ENCODE data around the gene SLC39A6.
"Not testable (repeated sequence)": the region's sequence is repeated elsewhere in the genome, so short reads cannot be mapped to it uniquely, and the experiment has no call there.

SLC39A6 gene

GRCh38 chr18:36075862-36076587, 53.1 kb downstream of the SLC39A6 start:
- DNase-seq (ENCODE audit: extremely low read depth, low read depth), result peak; percentile 37
- TF ChIP-seq, protein P1, sequence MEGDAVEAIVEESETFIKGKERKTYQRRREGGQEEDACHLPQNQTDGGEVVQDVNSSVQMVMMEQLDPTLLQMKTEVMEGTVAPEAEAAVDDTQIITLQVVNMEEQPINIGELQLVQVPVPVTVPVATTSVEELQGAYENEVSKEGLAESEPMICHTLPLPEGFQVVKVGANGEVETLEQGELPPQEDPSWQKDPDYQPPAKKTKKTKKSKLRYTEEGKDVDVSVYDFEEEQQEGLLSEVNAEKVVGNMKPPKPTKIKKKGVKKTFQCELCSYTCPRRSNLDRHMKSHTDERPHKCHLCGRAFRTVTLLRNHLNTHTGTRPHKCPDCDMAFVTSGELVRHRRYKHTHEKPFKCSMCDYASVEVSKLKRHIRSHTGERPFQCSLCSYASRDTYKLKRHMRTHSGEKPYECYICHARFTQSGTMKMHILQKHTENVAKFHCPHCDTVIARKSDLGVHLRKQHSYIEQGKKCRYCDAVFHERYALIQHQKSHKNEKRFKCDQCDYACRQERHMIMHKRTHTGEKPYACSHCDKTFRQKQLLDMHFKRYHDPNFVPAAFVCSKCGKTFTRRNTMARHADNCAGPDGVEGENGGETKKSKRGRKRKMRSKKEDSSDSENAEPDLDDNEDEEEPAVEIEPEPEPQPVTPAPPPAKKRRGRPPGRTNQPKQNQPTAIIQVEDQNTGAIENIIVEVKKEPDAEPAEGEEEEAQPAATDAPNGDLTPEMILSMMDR (IDR thresholded peaks at IDR 0.05; ENCODE audit: low read depth, low read length, missing control alignments), result no peak
- no peak overlapping the region for H3K4me3 ChIP-seq (replicated peaks; ENCODE audit: low read depth, low read length)

DNA sequence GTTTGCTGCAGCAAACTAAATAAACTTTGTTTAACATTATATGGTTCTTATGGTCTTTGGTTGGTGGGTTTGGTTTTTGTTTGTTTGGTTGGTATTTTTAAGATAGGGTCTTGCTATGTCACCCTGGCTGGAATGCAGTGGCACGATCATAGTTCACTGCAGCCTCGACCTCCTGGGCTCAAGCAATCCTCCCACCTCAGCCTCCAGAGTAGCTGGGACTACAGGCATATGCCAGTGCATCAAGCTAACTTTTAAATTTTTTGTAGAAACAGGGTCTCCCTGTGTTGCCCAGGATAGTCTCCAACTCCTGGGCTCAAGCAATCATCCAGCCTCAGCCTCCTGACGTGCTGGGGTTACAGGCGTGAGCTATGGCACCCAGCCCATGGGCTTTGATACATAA, 54.7 kb downstream of the SLC39A6 start:
- no peak for DNase-seq (ENCODE audit: extremely low read depth, low read depth)
- TF ChIP-seq, protein P1 (IDR thresholded peaks at IDR 0.05; ENCODE audit: low read depth, low read length, missing control alignments), result no peak
- no peak overlapping the region for H3K4me3 ChIP-seq (replicated peaks; ENCODE audit: low read depth, low read length)

DNA sequence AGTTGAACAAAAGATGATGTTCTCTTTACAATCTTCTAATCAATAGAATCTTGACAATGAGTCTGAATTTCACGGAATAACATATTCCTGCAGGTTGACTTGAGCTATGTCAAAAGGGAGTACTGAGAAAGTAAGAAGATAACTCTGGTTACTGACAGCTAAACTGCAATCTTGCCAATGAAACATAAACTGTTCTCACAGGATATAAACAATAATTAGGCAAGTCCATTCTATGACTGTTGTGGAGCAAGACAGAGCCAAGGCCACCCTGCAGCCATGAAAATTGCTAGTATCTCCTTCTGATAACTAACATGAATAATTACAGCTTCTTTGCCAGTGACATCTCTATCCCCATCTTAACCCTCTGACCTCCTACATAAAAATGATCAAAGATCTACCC, 55.5 kb downstream of the SLC39A6 start:
- TF ChIP-seq, protein P1 (IDR thresholded peaks at IDR 0.05; ENCODE audit: low read depth, low read length, missing control alignments), result no peak
- H3K4me3 ChIP-seq (replicated peaks; ENCODE audit: low read depth, low read length), result no peak overlapping the region
- DNase-seq (ENCODE audit: extremely low read depth, low read depth), result no peak

DNA sequence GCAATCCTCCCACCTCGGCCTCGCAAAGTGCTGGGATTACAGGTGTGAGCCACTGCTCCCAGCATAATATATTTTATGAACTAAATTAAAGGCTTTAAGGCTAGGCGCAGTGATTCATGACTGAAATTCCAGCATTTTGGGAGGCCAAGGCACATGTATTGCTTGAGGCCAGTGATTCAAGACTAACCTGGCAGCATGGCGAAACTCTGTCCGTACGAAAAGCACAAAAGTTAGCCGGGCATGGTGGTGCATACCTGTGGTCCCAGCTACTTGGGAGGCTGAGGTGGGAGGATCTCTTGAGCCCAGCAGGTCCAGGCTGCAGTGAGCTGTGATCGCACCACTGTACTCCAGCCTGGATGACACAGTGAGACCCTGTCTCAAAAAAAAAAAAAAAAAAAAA, 56.7 kb downstream of the SLC39A6 start:
- H3K4me3 ChIP-seq (replicated peaks; ENCODE audit: low read depth, low read length); DNase-seq (ENCODE audit: extremely low read depth, low read depth): not testable (repeated sequence)

GRCh38 chr18:36067055-36067957, 61.8 kb downstream of the SLC39A6 start, which contains the start of gene RPRD1A:
Gene RPRD1A (minus strand): TSS chr18:36067559. CDS start chr18:36067404, 155 bp downstream.
- peak; percentile 69 for DNase-seq (ENCODE audit: extremely low read depth, low read depth)
- TF ChIP-seq, protein P1 (IDR thresholded peaks at IDR 0.05; ENCODE audit: low read depth, low read length, missing control alignments), result no peak
- H3K4me3 ChIP-seq (replicated peaks; ENCODE audit: low read depth, low read length), result peak within 1 kb of the TSS; percentile 88

DNA sequence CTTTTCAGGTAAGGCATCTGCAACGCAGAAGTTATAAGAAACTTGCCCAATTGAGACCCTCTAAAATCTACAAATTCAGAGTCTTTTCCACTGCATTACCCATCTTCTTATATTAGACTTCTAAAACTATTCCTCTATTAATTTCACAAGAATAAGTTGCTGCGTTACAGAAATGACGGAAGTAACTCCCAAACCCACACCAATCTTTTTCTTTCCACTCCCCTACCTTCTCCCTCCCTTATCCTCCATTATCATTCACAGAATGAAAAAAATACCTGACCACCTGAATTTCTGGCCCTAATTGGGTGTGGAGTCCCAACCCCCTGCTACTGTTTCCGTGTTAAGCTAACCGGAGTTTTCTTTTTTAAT, 62.5 kb downstream of the SLC39A6 start:
- TF ChIP-seq, protein P1 (IDR thresholded peaks at IDR 0.05; ENCODE audit: low read depth, low read length, missing control alignments), result no peak
- DNase-seq (ENCODE audit: extremely low read depth, low read depth), result no peak
- H3K4me3 ChIP-seq (replicated peaks; ENCODE audit: low read depth, low read length), result peak overlapping the region; percentile 88

DNA sequence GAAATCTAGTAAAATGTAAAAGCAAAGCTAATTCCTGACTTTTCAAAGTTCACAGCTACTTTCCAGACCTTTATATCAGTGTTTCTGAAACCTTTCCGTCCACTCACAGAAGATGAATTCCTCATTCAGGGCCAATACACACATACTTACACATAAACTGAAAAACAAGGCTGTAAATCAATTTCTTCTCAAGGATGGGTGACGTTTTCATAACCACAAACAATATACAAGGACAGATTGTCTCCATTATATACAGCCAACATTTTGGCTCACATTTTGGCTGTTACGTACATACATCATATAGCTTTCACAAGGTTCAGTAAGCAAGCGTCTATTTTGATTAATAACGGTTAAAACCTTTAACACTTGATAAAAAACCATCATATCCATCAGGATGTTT, 63.1 kb downstream of the SLC39A6 start:
- H3K4me3 ChIP-seq (replicated peaks; ENCODE audit: low read depth, low read length), result peak overlapping the region; percentile 88
- TF ChIP-seq, protein P1 (IDR thresholded peaks at IDR 0.05; ENCODE audit: low read depth, low read length, missing control alignments), result no peak
- DNase-seq (ENCODE audit: extremely low read depth, low read depth), result no peak

DNA sequence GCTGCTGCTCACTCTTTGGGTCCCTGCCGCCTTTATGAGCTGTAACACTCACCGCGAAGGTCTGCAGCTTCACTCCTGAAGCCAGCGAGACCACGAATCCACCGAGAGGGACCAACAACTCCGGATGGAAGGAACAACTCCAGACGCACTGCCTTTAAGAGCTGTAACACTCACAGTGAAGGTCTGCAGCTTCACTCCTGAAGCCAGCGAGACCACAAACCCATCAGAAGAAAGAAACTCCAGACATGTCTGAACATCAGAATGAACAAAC, 64.4 kb downstream of the SLC39A6 start:
- not testable (repeated sequence) for DNase-seq (ENCODE audit: extremely low read depth, low read depth); H3K4me3 ChIP-seq (replicated peaks; ENCODE audit: low read depth, low read length)

Measured in HFF-Myc (cell line).